Mesothelial cell of epicardium (in vitro differentiated cells): ENCODE data around the gene KCTD12. TPM values are rescaled to one million over a fixed set of nuclear protein-coding genes. Genes with fewer than 3 reads are reported as not detected.
"Not testable (repeated sequence)": the region's sequence is repeated elsewhere in the genome, so short reads cannot be mapped to it uniquely, and the experiment has no call there.

Source experiments
- DNase-seq, 2 experiments: peaks; one replicate each; pipeline ENCODE4 v3.0.0; 2021; ENCODE audit warnings: low spot score in 2 of 2; ENCODE audit not compliant: unreplicated experiment in 2 of 2
- H3K27ac Mint-ChIP-seq: 2 replicates; pipeline ENCODE4 v1.8.0; 2021; ENCODE audit warnings: mixed read lengths
- H3K27me3 Mint-ChIP-seq: 2 replicates; pipeline ENCODE4 v1.8.0; 2021; ENCODE audit warnings: low read depth, mixed read lengths
- H3K36me3 Mint-ChIP-seq: 2 replicates; pipeline ENCODE4 v1.8.0; 2021; ENCODE audit warnings: mixed read lengths
- H3K4me1 Mint-ChIP-seq: 2 replicates; pipeline ENCODE4 v1.8.0; 2021; ENCODE audit warnings: mixed read lengths
- H3K4me3 Mint-ChIP-seq: 2 replicates; pipeline ENCODE4 v1.8.0; 2021; ENCODE audit warnings: mild to moderate bottlenecking, moderate library complexity, mixed read lengths
- H3K9me3 Mint-ChIP-seq: 2 replicates; pipeline ENCODE4 v1.8.0; 2021; ENCODE audit warnings: mixed read lengths
- total RNA-seq: library from RNA; stranded (reverse); gene quantifications from 3 replicates; pipeline ENCODE4 v1.2.1, GENCODE V29; 2021
- TF ChIP-seq, protein P1 (sequence below): fragments of 200-600 bp; sonication (generic); IDR thresholded peaks from one replicate; pipeline ENCODE4 v1.5.0; 2021; ENCODE audit warnings: antibody characterized with exemption; ENCODE audit not compliant: unreplicated experiment

KCTD12 gene
- total RNA-seq, 1 donor from 2014 or later = 142 TPM

DNA sequence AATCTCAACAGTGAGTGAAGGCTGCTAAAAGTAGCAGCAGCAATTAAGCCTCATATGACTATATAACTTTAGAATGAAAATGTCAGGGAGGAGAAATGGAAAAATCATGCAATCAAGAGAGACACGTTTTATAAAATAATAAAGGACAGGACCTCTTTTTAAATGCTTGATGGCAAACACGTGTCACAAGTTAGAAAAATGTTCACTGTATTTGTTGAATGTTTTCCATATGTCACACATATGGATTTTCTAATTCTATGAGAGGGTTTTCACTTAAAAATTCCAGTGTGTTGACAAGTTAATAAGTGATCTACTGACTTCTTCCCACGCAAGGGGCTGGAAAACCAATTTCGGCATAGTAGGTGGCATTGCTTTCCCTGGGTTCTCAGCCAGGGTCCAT lies 27.7 kb upstream of the KCTD12 start:
- DNase-seq = no peak
- Mint-ChIP-seq H3K36me3 (peaks cover 7% of the 10 kb centered on the region), H3K27me3 (no peaks in the 10 kb centered on the region), H3K9me3 (peaks cover 23% of the 10 kb centered on the region), H3K27ac (no peak overlapping the region), H3K4me3 (no peak overlapping the region), H3K4me1 (peaks cover 14% of the 10 kb centered on the region)
- TF ChIP-seq, protein P1, sequence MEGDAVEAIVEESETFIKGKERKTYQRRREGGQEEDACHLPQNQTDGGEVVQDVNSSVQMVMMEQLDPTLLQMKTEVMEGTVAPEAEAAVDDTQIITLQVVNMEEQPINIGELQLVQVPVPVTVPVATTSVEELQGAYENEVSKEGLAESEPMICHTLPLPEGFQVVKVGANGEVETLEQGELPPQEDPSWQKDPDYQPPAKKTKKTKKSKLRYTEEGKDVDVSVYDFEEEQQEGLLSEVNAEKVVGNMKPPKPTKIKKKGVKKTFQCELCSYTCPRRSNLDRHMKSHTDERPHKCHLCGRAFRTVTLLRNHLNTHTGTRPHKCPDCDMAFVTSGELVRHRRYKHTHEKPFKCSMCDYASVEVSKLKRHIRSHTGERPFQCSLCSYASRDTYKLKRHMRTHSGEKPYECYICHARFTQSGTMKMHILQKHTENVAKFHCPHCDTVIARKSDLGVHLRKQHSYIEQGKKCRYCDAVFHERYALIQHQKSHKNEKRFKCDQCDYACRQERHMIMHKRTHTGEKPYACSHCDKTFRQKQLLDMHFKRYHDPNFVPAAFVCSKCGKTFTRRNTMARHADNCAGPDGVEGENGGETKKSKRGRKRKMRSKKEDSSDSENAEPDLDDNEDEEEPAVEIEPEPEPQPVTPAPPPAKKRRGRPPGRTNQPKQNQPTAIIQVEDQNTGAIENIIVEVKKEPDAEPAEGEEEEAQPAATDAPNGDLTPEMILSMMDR = no peak

DNA sequence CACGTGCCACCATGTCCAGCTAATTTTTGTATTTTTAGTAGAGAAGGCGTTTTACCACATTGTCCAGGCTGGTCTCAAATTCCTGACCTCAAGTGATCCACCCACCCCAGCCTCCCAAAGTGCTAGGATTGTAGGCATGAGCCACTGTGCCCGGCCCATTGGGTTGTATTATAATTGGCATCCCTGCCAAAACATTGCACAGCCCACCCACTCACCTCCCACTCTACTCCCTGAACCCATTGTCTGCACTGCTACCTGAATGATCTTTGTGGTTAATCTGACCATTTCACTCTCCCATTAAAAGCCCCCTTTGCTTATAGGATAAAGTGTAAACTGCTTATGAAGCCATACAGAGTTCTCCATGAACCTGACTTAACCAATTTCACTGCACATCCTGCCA lies 26.3 kb upstream of the KCTD12 start:
- H3K27ac Mint-ChIP-seq = no peak overlapping the region
- no peak overlapping the region for H3K4me3 Mint-ChIP-seq
- H3K27me3 Mint-ChIP-seq = peaks cover 3% of the 10 kb centered on the region
- H3K4me1 Mint-ChIP-seq = peaks cover 5% of the 10 kb centered on the region
- DNase-seq = no peak
- H3K9me3 Mint-ChIP-seq = peaks cover 15% of the 10 kb centered on the region
- TF ChIP-seq, protein P1 = no peak
- peaks cover 2% of the 10 kb centered on the region for H3K36me3 Mint-ChIP-seq

DNA sequence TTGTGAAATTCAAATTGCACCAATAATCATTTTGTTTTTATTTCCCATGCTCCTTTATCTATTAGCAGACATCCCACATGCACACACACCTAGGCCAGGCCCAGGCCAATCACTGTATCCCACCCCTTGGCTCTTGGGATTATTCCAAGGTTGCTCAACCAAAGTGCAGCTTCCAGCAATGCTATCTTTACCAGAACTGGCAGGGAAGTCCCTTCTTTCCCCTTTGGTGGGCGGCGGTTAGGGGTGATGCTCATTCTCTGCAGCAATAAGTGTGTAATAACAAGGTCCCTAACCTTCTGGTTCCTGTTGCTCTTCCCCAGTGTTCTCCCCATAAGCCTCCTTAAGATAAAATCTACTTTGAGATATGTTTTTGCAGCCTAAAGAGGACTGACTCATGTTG lies 18.3 kb upstream of the KCTD12 start:
- Mint-ChIP-seq H3K27ac (no peak overlapping the region), H3K27me3 (peaks cover 23% of the 10 kb centered on the region), H3K9me3 (peaks cover 6% of the 10 kb centered on the region), H3K4me1 (peaks cover 20% of the 10 kb centered on the region), H3K4me3 (no peak overlapping the region), H3K36me3 (no peaks in the 10 kb centered on the region)
- TF ChIP-seq, protein P1 = no peak
- no peak for DNase-seq

DNA sequence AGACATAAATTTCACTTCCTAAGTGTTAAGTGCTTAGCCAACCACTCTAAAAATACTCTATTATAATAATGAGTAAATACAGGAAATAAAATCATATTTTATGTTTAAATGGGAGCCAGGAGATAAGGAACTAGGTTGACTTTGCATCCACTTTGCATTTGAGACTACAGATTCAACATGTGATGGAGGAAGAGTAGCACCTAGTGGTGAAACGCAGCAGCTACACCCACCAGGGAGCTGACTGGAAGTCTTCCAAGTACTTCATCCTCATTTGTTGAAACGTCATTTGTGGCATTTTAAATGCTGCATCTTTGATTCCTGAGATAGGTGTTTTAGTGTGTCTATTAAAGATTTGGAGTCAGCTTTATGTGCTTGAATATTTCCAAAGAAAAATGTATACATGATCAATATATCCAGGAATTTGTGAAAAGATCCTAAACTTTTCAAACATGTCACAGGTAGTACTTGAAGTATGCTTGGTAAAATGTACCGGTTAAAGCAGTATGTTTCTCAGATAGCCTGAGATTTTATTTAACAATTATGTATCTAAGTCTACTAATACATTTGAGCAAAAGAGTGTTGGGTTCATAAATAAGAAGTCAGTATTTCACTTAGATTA lies 17.4 kb upstream of the KCTD12 start:
- H3K27me3 Mint-ChIP-seq = peaks cover 23% of the 10 kb centered on the region
- peaks cover 6% of the 10 kb centered on the region for H3K36me3 Mint-ChIP-seq
- no peak overlapping the region for H3K4me3 Mint-ChIP-seq
- peaks cover 20% of the 10 kb centered on the region for H3K4me1 Mint-ChIP-seq
- no peak overlapping the region for H3K27ac Mint-ChIP-seq
- H3K9me3 Mint-ChIP-seq = peaks cover 15% of the 10 kb centered on the region
- peak; percentile 35 to 65 for DNase-seq
- TF ChIP-seq, protein P1 = peak; percentile 96

DNA sequence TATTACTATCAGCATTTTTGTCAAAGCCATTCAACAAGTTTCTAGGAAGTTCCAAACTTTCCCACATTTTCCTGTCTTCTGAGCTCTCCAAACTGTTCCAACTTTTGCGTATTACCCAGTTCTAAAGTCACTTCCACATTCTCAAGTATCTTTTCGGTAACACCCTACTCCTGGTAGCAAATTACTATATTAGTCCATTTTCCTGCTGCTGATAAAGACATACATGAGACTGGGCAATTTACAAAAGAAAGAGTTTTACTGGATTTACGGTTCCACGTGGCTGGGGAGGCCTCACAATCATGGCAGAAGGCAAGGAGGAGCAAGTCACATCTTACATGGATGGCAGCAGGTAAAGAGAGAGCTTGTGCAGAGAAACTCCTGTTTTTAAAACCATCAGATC lies 12.9 kb upstream of the KCTD12 start:
- not testable (repeated sequence) for H3K27ac Mint-ChIP-seq, DNase-seq, H3K36me3 Mint-ChIP-seq, H3K4me3 Mint-ChIP-seq, H3K27me3 Mint-ChIP-seq
- peaks cover 13% of the 10 kb centered on the region for H3K4me1 Mint-ChIP-seq
- H3K9me3 Mint-ChIP-seq = peaks cover 25% of the 10 kb centered on the region

DNA sequence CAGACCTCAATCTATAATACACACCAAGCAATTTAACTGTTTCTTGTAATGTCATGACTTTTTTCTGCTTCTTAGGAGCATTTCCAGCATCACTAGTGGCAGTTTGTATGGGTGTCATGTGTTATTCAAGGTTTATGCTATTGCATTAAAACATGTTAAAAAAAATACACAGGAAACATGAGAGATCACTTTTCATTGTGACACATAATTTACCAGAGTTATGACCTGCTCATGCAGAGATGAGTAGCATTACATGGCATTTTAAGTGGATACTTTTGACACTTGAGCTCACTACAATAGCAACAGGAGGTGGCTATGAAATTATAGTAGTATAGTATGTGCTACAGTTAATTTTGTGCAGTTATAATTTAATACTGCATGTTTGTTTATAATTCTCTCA lies 11.0 kb upstream of the KCTD12 start:
- H3K36me3 Mint-ChIP-seq, H3K4me3 Mint-ChIP-seq, H3K27ac Mint-ChIP-seq, DNase-seq, H3K4me1 Mint-ChIP-seq: not testable (repeated sequence)
- Mint-ChIP-seq H3K9me3 (peaks cover 25% of the 10 kb centered on the region), H3K27me3 (peaks cover 22% of the 10 kb centered on the region)
